HuH-7.5 (cell line): Measurements from ENCODE around the gene HERC2.
"Not testable (repeated sequence)": the region's sequence is repeated elsewhere in the genome, so short reads cannot be mapped to it uniquely, and the experiment has no call there.

Experiments
- DNase-seq: peaks from one replicate; pipeline ENCODE4 v3.0.0; 2011; ENCODE audit warnings: low spot score

HERC2 gene

GRCh38 chr15:28221696-28222095, 100.3 kb downstream of the HERC2 start:
- DNase-seq: not testable (repeated sequence)

GRCh38 chr15:28219116-28219515, 102.9 kb downstream of the HERC2 start:
- DNase-seq: no peak

GRCh38 chr15:28216946-28217546, 104.9 kb downstream of the HERC2 start:
- DNase-seq: not testable (repeated sequence)

- DNase-seq: not testable (repeated sequence)
These were observed 106.5 kb downstream of the HERC2 start for GRCh38 chr15:28215521-28215920.

GRCh38 chr15:28214006-28214790, 107.8 kb downstream of the HERC2 start:
- DNase-seq: not testable (repeated sequence)

- DNase-seq: not testable (repeated sequence)
These were observed 108.6 kb downstream of the HERC2 start for GRCh38 chr15:28213393-28213792.

- no peak for DNase-seq
These were observed 113.4 kb downstream of the HERC2 start for GRCh38 chr15:28208583-28208982.

GRCh38 chr15:28205640-28206039, 116.3 kb downstream of the HERC2 start:
- DNase-seq: not testable (repeated sequence)

- DNase-seq: not testable (repeated sequence)
These were observed 118.7 kb downstream of the HERC2 start for GRCh38 chr15:28203055-28203828.

GRCh38 chr15:28202124-28202523, 119.9 kb downstream of the HERC2 start:
- DNase-seq: not testable (repeated sequence)

GRCh38 chr15:28198215-28198614, 123.8 kb downstream of the HERC2 start:
- not testable (repeated sequence) for DNase-seq

- DNase-seq: not testable (repeated sequence)
These were observed 124.3 kb downstream of the HERC2 start for GRCh38 chr15:28197694-28198093.

- not testable (repeated sequence) for DNase-seq
These were observed 125.4 kb downstream of the HERC2 start for GRCh38 chr15:28196581-28196980.

GRCh38 chr15:28192772-28193171, 129.2 kb downstream of the HERC2 start:
- no peak for DNase-seq

- no peak for DNase-seq
These were observed 130.1 kb downstream of the HERC2 start for GRCh38 chr15:28191832-28192231.

GRCh38 chr15:28190391-28191174, 131.4 kb downstream of the HERC2 start:
- DNase-seq: no peak

GRCh38 chr15:28185148-28185895, 136.7 kb downstream of the HERC2 start:
- no peak for DNase-seq

GRCh38 chr15:28184166-28184565, 137.8 kb downstream of the HERC2 start:
- no peak for DNase-seq

- no peak for DNase-seq
These were observed 139.2 kb downstream of the HERC2 start for GRCh38 chr15:28182731-28183130.

GRCh38 chr15:28182216-28182615, 139.8 kb downstream of the HERC2 start:
- DNase-seq: no peak

GRCh38 chr15:28181366-28181765, 140.6 kb downstream of the HERC2 start:
- no peak for DNase-seq
